Adrenal gland (tissue), 5 donors: ENCODE data around the gene ITGB1BP1.

Experiments used
- CTCF ChIP-seq, 6 experiments: fragments of 450-650 bp in 4 of 6; fragments of 200-600 bp in 2 of 6; sonication (generic) in 1 of 6; IDR thresholded peaks; 1 replicate in 5 of 6; 2 replicates in 1 of 6; pipeline versions ENCODE4 v1.5.1 to v1.8.0; 2016 to 2021; ENCODE audit warnings: antibody characterized with exemption in 6 of 6, mild to moderate bottlenecking in 2 of 6, moderate library complexity in 1 of 6
- POLR2A ChIP-seq, 2 donors: fragments of 450-650 bp; IDR thresholded peaks; one replicate each; pipeline ENCODE4 v1.6.1; 2017; ENCODE audit warnings: antibody characterized with exemption in 2 of 2, mild to moderate bottlenecking in 2 of 2, moderate library complexity in 1 of 2
- donor health status: DM: no; HTN: no; CAD: no.

GRCh38 chr2:9364791-9365497 lies 58.4 kb downstream of the ITGB1BP1 start:
- TF ChIP-seq CTCF (IDR thresholded peaks at IDR 0.05) (no peak), POLR2A (IDR thresholded peaks at IDR 0.05) (no peak)
